Urothelium cell line (cell line): ENCODE results near the gene TMSB15B.
"Not testable (repeated sequence)": the region's sequence is repeated elsewhere in the genome, so short reads cannot be mapped to it uniquely, and the experiment has no call there.

ENCODE experiments used
- DNase-seq: peaks from one replicate; pipeline ENCODE4 v3.0.0; 2011; ENCODE audit warnings: low spot score, mixed read lengths
- FAIRE-seq: peaks from 2 replicates; lab custom pipeline; 2011; peaks lifted over from hg19 to GRCh38; lab: Jason Lieb, UNC

TMSB15B gene

GRCh38 chrX:104015576-104015975 is 53.1 kb downstream of the TMSB15B start:
- not testable (repeated sequence) for FAIRE-seq

More at GRCh38 chrX:104015576-104015975, 53.1 kb downstream of the TMSB15B start:
- not testable (repeated sequence) for DNase-seq
